Breast epithelium (tissue), 4 donors: ENCODE measurements around the gene POLR1G. TPM values are rescaled to one million over a fixed set of nuclear protein-coding genes. Genes with fewer than 3 reads are reported as not detected.
"Not testable (repeated sequence)": the region's sequence is repeated elsewhere in the genome, so short reads cannot be mapped to it uniquely, and the experiment has no call there.

Experiments
- DNase-seq, 2 donors: peaks; one replicate each; pipeline ENCODE4 v3.0.0-alpha.2; 2019; ENCODE audit warnings: low spot score in 2 of 2
- H3K27ac ChIP-seq, 2 donors: fragments of 200-600 bp; sonication (generic) in 1 of 2; one replicate each; pipeline ENCODE4 v1.5.1; 2016 to 2019; ENCODE audit warnings: mild to moderate bottlenecking in 1 of 2
- H3K27me3 ChIP-seq, 2 donors: fragments of 200-600 bp; sonication (generic) in 1 of 2; one replicate each; pipeline versions ENCODE4 v1.5.1 to v1.6.0; 2017 to 2019; ENCODE audit warnings: control low read depth in 1 of 2, mild to moderate bottlenecking in 1 of 2
- H3K36me3 ChIP-seq: fragments of 200-600 bp; one replicate; pipeline ENCODE4 v1.5.1; 2019
- H3K4me1 ChIP-seq, 2 donors: fragments of 200-600 bp; sonication (generic); one replicate each; pipeline ENCODE4 v1.5.1; 2016 to 2019; ENCODE audit warnings: control low read depth in 1 of 2
- H3K4me3 ChIP-seq, 3 donors: fragments of 200-600 bp; sonication (generic); 1 replicate in 2 of 3; 2 replicates in 1 of 3; pipeline ENCODE4 v1.5.1; 2016 to 2019; ENCODE audit warnings: mild to moderate bottlenecking in 3 of 3, moderate library complexity in 2 of 3
- H3K9me3 ChIP-seq, 2 donors: fragments of 200-600 bp; sonication (generic) in 1 of 2; one replicate each; pipeline ENCODE4 v1.5.1; 2016 to 2019; ENCODE audit warnings: control low read depth in 1 of 2
- CTCF ChIP-seq, 3 donors: fragments of 450-650 bp; IDR thresholded peaks; one replicate each; pipeline ENCODE4 v1.5.1; 2016 to 2017; ENCODE audit warnings: antibody characterized with exemption in 3 of 3, mild to moderate bottlenecking in 3 of 3, moderate library complexity in 3 of 3
- POLR2A ChIP-seq: fragments of 450-650 bp; IDR thresholded peaks from one replicate; pipeline ENCODE4 v1.6.1; 2016; ENCODE audit warnings: antibody characterized with exemption, mild to moderate bottlenecking, moderate library complexity
- POLR2AphosphoS5 ChIP-seq, 3 donors: sonication (generic); formaldehyde crosslinking; IDR thresholded peaks; one replicate each; pipeline ENCODE4 v1.6.1; 2017; ENCODE audit warnings: antibody characterized with exemption in 3 of 3
- intact Hi-C: fragments of 100-400 bp; cut with DNase I; formaldehyde crosslinking; loops from one replicate; pipeline ENCODE4 v1.15.1; 2023; ENCODE audit warnings: low total_unique reads
- total RNA-seq, 3 donors: library from RNA; depleted of rRNA; stranded (reverse); fragments of >200 nt; gene quantifications; one replicate each; pipeline ENCODE4 v1.1.0, GENCODE V29; 2016

Gene POLR1G
- total RNA-seq, 3 donors from 2014 or later: 2.6 to 6.9 (median 5.3) TPM

- Histone ChIP-seq H3K36me3 (no peaks in the 10 kb centered on the region), H3K4me1 (peaks cover 0 to 9% of the 10 kb centered on the region in 2 donors), H3K27ac (no peak overlapping the region), H3K9me3 (no peaks in the 10 kb centered on the region), H3K27me3 (no peaks in the 10 kb centered on the region), H3K4me3 (no peak overlapping the region)
- TF ChIP-seq POLR2AphosphoS5 (IDR thresholded peaks at IDR 0.05) (no peak), POLR2A (no peak), CTCF (IDR thresholded peaks at IDR 0.05) (no peak)
- DNase-seq: no peak
- intact Hi-C loops: no loop called here
Observed at GRCh38 chr19:45408830-45409556, 2.5 kb downstream of the POLR1G start.

GRCh38 chr19:45409557-45409920, 3.1 kb downstream of the POLR1G start:
- Histone ChIP-seq H3K36me3 (no peaks in the 10 kb centered on the region), H3K4me3 (no peak overlapping the region), H3K27ac (no peak overlapping the region), H3K9me3 (no peaks in the 10 kb centered on the region), H3K4me1 (peaks cover 0 to 9% of the 10 kb centered on the region in 2 donors), H3K27me3 (no peaks in the 10 kb centered on the region)
- TF ChIP-seq POLR2AphosphoS5 (IDR thresholded peaks at IDR 0.05) (no peak), CTCF (IDR thresholded peaks at IDR 0.05) (no peak), POLR2A (no peak)
- intact Hi-C loops: no loop called here
- DNase-seq: no peak

DNA sequence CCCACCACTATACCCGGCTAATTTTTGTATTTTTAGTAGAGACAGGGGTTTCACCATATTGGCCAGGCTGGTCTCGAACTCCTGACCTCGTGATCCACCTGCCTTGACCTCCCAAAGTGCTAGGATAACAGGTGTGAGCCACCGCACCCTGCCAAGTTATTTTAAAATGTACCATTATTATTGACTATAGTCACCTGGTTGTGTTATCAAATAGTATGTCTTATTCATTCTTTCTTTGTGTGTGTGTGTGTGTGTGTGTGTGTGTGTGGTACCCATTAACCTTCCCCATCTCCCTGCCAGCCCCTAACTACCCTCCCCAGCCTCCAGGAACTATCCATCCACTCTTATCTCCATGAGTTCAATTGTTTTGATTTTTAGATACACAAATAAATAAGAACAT, 3.9 kb downstream of the POLR1G start:
- H3K4me3 ChIP-seq, H3K4me1 ChIP-seq, H3K9me3 ChIP-seq, DNase-seq, H3K36me3 ChIP-seq, intact Hi-C loops, H3K27ac ChIP-seq, H3K27me3 ChIP-seq: not testable (repeated sequence)

DNA sequence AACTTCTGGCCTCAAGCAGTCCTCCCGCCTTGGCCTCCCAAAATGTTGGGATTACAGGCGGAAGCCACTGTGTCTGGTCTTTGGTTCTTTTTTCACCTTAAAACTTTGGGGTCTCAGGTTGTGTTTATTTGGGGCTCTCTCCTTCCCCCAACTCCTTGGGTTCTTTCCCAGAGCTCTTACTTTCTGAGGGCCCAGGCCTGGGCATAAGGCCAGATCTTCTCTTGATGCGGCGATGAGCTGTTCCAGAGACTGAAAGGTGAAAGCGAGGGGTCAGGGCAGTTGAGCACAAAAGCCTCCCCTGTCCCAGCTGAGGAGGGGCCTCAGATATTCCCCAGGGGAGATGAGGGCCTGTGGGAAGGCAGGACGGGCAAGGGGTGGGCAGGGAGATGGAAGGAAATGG, 7.1 kb downstream of the POLR1G start:
- no peak for TF ChIP-seq POLR2AphosphoS5 (IDR thresholded peaks at IDR 0.05)
- TF ChIP-seq POLR2A: no peak
- TF ChIP-seq CTCF (IDR thresholded peaks at IDR 0.05): no peak
- Histone ChIP-seq H3K9me3 (no peaks in the 10 kb centered on the region), H3K27ac (no peak overlapping the region), H3K36me3 (no peaks in the 10 kb centered on the region), H3K4me1 (no peaks in the 10 kb centered on the region), H3K4me3 (no peak overlapping the region), H3K27me3 (no peaks in the 10 kb centered on the region)
- no peak for DNase-seq
- intact Hi-C loops: no loop called here

- H3K27ac ChIP-seq: no peak overlapping the region
- H3K36me3 ChIP-seq: no peaks in the 10 kb centered on the region
- no peak for TF ChIP-seq CTCF (IDR thresholded peaks at IDR 0.05)
- no peak for TF ChIP-seq POLR2A
- TF ChIP-seq POLR2AphosphoS5 (IDR thresholded peaks at IDR 0.05): no peak
- no peaks in the 10 kb centered on the region for H3K27me3 ChIP-seq
- DNase-seq: no peak
- no peaks in the 10 kb centered on the region for H3K9me3 ChIP-seq
- H3K4me1 ChIP-seq: no peaks in the 10 kb centered on the region
- intact Hi-C loops: no loop called here
- H3K4me3 ChIP-seq: no peak overlapping the region
Observed at GRCh38 chr19:45414468-45414867, 8.0 kb downstream of the POLR1G start.
